Measurements from ENCODE around the gene LTBP3.
A peak's percentile ranks its signal among the peaks of the same experiment; 100 is the strongest.
"Not testable (repeated sequence)": the region's sequence is repeated elsewhere in the genome, so short reads cannot be mapped to it uniquely, and the experiment has no call there.

LTBP3 gene

DNA sequence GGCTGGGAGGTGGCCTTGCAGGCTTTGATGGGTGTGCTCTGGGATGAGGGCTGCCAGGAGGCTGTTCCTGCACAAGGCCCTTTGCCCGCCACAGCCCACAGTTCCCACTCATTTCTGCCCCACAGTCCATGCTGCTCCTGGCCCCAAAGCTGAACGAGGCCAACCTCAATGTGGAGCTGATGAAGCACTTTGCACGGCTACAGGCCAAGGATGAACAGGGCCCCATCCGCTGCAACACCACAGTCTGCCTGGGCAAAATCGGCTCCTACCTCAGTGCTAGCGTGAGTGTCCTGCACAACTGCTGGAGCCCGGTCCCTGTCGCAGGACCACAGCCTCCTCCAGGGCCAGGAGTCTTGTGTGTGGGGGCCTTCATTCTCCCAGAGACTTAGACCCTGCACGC, 23.1 kb downstream of the LTBP3 start:
- no peak for FAIRE-seq

DNA sequence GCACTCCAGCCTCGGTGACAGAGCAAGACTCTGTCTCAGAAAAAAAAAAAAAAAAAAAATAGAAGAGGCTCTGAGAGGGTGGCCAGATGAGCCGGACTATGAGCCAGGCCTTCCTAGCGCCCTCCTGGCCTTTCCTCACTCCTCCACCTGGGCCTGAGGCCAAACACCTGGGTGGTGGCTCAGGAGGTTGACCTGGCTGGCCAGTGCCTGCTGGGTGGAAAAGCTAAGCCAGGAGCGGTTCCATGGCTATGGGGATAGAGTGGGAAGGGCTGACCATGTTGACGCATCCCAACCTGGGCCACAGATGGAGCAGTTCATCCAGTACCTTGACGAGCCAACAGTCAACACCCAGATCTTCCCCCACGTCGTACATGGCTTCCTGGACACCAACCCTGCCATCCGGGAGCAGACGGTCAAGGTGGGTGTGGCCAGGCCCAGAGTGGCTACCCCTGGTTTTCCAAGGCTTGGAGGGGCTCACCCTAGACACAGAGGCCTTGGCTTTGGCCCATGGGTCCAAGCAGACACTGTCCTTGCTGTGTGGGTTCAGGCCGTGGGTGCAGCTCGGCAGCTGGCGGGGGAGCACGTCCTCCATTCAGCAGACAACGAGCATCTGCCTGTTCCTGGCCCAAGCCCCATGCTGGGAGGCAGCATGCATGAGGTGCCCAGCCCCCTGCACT, 25.6 kb downstream of the LTBP3 start:
- no peak for FAIRE-seq

DNA sequence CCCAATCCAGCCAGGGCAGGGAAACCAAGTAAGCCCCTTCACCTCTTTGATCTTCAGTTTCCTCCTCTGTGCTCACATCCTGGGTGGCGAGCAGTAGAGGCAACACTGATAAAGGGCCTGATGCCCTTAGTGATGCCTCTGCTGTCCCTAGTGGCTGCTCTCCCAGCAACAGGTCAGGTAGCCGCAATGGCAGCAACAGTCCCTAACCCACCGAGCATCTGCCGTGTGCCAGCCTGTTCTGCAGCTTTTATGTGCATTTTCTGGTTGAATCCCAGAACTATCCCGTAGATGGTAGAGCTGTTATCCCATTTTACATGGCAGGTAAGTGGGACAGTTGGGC, 28.0 kb downstream of the LTBP3 start:
- FAIRE-seq = no peak

DNA sequence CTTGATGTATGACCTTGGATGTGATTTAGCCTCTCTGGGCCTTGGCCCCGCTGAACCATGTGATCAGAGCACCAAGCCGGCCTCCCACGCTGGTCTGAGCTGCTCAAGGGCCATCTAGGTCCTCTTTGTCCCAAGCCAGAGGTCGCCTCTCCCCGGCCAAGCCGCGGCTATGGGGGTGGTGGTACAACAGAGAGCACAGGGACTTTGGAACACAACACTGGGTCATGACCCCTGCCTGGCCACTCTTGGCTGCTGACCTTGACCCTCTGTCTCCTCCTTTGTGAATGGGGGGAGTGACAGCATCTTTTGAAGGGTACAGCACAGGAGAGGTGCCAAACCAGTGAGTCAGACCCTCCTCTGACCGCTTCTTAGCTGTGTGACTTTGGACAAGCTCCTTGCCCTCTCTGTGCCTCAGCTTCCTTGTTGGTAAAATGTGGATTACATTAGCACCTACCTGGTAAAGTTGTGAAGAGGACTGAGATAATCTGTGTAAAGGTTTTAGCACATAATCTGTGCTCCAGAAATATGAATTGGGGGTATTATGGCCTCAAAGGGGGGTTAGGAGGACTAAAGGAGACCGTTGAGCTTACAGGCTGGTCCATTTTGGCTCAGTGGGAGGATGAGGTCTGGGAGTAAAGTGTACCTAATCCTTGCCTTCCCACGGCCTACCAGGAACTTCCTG, 28.5 kb downstream of the LTBP3 start:
- no peak for FAIRE-seq

DNA sequence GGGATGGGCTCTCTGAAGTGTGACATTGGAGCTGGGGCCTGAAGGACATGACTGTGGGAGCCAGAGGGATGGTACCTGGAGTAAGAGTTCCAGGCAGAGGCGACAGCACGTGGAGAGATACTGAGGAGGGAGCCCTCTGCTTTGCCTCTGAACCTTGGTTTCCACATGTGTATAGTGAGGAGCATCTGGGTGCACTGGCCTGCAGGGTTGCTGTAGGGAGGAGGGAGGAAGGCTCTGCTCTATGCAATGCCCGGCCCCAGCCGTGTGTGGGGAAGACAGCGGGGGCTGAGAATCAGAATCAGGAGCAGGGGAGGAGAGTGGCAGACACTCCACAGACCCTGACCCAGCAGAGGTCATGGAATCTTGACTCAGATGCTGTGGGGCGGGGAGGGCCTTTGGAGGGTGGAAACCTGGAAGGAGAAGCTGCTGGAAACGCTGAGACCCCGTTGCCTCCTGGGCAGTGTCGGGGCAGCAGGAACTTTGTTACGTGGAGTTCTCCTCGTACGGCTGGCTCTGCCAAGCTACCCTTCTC, 29.3 kb downstream of the LTBP3 start:
- FAIRE-seq = no peak

DNA sequence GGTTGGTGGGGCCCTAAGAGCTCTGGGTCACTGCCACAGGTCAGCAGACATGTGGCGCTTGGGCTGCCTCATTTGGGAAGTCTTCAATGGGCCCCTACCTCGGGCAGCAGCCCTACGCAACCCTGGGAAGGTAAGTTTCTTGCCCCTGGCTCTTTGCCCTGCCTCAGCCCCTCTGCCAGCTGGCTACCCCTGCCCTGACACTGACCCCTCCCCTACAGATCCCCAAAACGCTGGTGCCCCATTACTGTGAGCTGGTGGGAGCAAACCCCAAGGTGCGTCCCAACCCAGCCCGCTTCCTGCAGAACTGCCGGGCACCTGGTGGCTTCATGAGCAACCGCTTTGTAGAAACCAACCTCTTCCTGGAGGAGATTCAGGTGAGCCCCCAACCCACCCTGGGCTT, 31.4 kb downstream of the LTBP3 start:
- no peak for FAIRE-seq

DNA sequence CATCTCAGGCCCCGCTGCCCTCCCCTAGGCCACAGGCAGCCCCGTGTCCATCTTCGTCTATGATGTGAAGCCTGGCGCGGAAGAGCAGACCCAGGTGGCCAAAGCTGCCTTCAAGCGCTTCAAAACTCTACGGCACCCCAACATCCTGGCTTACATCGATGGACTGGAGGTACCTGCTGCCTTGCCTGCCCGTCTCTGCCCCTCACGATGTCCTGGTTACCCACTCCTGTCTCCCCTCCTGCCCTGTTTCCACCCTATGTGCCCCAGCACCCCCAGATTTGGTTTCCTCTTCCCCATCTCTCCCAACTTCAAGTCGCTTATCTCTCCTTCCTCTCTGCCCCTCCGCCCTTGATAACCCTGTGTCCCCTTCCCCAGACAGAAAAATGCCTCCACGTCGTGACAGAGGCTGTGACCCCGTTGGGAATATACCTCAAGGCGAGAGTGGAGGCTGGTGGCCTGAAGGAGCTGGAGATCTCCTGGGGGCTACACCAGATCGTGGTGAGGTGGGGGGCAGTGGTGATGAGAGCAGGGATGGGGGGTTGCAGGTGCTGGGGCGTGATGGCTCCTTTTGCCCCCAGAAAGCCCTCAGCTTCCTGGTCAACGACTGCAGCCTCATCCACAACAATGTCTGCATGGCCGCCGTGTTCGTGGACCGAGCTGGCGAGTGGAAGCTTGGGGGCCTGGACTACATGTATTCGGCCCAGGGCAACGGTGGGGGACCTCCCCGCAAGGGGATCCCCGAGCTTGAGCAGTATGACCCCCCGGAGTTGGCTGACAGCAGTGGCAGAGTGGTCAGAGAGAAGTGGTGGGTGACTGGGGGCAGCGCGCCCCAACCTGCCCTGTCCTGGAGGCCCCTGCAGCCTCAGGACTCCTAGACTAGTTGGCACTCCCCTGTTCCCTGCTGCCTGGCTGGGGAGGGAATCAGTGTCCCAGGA, 32.3 kb downstream of the LTBP3 start:
- FAIRE-seq = no peak

DNA sequence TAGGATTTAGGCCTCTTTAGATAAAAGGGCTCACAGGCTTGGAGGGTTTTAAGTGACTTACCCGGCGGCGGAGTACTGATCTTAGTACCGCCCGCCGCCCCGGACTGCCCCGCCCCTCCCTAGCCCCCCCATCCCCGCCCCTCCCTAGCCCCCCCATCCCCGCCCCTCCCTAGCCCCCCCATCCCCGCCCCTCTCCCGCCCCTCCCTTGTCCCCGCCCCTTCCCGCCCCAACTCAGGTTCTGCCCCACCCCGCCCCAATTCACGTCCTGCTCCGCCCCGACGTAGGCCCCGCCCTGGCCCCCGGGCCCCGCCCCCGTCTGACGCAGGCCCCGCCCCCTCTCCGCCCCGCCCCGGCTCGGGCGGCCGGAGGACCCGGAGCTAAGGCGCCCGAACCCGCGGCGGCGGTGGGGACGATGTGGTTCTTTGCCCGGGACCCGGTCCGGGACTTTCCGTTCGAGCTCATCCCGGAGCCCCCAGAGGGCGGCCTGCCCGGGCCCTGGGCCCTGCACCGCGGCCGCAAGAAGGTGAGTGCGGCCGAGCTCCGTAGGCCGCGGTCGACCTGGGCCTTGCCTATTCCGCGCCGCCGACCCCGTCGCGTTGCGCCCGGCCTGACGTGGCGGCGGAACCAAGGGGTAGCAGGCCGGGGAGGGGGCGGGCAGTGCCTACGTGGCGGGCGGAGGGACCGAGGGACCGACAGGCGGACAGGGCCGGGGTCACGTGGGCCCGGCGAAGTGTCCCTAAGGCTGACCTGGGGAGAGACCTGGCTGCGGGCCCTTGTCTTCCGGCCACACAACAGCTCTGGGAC, 33.2 kb downstream of the LTBP3 start, which contains the start of gene SCYL1:
SCYL1 (plus strand) TSS at position 343 of the 805 bp plus-strand sequence; CDS start at position 414, 71 bp downstream.
- FAIRE-seq = no peak

DNA sequence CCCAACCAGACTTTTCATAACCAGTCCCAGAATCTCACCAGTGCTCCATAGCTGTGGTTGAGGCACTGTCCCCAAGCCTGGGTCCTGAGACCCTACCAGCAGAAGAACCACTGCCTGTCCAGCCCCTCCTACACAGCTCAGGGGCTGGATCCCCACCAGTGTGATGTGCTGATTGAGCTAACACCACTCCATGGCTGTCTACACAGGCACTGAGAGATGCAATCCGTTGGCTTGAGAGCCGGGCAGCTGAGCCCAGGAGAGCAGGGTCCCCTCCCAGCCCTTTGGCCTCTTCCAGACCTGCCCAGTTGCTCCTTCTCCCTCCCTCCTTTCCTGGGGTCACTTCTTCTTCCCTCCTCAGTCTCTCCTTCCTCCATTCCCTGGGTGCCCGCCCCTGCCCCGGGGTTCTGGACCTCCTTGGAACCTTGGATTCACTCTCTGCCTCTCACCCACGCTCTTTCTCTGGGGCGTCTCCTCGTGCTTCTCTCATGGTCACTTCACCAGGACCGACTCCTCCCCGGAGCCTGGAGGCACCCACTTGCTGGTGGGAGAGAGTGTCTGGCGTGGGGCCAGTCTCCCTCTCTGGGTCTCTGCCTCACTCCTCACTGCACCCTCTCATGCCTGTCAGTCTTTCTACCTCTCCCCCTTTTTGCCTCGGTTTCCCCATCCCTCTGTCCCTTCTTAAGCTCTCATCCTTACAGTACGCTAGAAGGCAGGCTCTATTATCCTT, 34.0 kb downstream of the LTBP3 start:
- FAIRE-seq = no peak

DNA sequence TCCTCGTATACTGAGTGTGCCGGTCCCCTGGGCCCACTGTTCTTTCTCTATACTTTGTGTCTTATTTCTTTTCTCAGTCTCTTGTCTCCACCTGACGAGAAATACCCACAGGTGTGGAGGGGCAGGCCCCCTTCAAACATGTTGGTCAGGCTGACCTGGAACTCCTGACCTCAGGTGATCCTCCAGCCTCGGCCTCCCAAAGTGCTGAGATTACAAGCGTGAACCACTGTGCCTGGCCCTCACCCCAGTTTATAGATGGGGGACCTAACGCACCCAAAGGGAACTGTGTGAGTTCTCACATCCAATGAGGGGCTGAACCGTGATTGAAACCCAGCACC, 34.6 kb downstream of the LTBP3 start:
- FAIRE-seq = not testable (repeated sequence)

DNA sequence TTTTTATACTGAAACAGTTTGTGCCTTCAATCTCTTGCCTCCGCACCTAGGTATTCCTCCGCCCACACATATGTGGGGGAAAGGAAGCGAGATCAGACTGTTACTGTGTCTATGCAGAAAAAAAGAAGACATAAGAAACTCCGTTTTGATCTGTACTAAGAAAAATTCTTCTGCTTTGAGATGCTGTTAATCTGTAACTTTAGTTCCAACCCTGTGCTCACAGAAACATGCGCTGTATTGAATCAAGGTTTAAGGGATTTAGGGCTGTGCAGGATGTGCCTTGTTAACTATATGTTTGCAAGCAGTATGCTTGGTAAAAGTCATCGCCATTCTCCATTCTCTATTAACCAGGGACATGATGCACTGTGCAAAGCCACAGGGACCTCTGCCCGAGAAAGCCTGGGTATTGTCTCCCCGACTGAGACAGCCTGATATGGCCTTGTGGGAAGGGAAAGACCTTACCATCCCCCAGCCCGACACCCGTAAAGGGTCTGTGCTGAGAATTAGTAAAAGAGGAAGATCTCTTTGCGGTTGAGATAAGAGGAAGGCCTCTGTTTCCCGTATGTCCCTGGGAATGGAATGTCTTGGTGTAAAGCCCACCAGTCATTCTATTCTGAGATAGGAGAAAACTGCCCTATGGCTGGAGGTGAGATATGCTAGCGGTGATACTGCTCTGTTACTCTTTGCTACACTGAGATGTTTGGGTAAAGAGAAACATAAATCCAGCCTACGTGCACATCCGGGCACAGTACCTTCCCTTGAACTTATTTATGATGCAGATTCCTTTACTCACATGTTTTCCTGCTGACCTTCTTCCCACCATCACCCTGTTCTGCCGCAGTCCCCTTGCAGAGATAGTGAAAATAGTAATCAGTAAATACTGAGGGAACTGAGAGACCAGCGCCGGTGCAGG, 35.2 kb downstream of the LTBP3 start:
- FAIRE-seq = not testable (repeated sequence)

DNA sequence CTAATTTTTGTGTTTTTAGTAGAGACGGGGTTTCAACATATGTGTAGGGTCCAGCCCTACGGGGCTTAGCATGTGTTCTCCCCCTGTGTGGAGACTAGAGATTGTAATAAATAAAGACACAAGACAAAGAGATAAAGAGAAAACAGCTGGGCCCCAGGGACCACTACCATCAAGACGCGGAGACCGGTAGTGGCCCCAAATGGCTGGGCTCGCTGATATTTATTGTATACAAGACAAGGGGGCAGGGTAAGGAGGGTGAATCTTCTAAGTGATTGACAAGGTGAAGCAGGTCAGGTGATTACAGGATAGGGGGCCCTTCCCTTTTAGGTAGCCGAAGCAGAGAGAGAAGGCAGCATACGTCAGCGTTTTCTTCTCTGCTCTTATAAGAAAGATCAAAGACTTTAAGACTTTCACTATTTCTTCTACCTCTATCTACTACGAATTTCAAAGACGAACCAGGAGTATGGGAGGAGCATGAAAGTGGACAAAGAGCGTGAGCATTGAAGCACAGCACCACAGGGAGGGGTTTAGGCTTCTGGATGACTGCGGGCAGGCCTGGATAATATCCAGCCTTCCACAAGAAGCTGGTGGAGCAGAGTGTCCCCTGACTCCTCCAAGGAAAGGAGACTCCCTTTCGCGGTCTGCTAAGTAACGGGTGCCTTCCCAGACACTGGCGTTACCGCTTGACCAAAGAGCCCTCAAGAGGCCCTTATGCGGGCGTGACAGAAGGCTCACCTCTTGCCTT, 36.2 kb downstream of the LTBP3 start:
- FAIRE-seq = not testable (repeated sequence)

DNA sequence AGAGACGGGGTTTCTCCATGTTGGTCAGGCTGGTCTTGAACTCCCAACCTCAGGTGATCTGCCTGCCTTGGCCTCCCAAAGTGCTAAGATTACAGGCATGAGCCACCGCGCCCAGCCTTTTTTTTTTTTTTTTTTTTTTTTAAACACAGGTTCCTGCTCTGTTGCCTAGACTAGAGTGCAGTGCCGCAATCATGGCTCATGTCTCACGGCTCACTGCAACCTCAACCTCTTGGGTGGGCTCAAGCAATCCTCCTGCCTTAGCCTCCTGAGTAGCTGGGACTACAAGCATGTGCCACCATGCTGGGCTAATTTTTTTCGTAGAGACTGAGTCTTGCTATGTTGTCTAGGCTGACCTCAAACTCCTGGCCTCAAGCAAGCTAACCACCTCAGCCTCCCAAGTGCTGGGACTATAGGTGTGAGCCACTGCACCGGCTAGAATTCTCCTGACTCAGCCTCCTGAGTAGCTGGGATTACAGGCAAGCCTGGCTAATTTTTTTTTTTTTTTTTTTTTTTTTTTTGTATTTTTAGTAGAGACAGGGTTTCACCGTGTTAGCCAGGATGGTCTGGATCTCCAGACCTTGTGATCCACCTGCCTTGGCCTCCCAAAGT, 39.1 kb downstream of the LTBP3 start:
- FAIRE-seq = not testable (repeated sequence)

DNA sequence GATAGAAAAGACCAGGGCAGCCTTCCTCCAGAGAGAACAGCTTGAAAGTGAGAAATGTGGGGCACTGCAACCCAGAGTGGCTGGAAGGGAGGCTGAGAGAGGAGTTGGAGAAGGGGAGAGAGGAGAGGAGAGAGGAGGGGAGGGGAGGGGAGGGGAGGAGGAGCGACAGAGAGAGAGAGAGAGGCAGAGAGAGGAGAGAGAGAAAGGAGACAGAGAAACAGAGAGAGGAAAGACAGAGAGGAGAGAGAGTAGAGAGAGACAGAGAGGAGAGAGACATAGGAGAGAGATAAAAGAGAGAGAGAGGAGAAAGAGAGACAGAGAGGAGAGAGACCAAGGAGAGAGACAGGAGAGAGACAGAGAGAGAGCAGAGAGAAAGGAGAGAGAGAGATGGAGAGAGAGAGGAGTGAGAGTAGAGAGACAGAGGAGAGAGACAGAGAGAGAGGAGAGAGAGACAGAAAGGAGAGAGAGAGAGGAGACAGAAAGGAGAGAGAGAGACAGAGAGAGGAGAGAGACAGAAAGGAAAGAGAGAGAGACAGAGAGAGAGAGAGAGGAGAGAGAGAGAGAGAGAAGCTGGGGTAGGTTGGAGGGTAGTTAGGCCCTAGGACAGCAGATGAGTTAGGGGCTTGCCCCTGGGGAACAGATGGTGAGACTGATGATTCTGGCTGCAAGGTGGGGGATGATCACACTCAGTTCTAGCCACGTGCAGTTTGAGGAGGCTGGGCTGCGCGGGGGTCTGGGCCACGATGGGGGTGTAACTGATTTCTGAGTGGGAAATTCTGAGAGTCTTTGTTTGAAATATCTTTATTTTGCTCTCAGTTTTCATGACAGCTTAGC, 41.8 kb downstream of the LTBP3 start:
- FAIRE-seq = no peak

DNA sequence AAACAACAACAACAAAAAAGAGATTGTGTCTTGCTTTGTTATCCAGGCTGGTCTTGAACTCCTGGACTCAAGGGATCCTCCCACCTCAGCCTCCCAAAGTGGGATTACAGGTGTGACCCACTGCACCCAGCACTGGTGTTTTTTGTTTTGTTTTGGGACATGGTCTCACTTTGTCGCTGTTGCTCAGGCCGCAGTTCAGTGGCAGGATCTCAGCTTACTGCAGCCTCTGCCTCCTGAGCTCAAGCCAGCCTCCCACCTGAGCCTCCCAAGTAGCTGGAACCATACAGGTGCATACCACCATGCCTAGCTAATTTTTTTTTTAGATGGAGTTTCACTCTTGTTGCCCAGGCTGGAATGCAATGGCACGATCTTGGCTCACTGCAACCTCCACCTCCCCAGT, 45.8 kb downstream of the LTBP3 start:
- FAIRE-seq = not testable (repeated sequence)

DNA sequence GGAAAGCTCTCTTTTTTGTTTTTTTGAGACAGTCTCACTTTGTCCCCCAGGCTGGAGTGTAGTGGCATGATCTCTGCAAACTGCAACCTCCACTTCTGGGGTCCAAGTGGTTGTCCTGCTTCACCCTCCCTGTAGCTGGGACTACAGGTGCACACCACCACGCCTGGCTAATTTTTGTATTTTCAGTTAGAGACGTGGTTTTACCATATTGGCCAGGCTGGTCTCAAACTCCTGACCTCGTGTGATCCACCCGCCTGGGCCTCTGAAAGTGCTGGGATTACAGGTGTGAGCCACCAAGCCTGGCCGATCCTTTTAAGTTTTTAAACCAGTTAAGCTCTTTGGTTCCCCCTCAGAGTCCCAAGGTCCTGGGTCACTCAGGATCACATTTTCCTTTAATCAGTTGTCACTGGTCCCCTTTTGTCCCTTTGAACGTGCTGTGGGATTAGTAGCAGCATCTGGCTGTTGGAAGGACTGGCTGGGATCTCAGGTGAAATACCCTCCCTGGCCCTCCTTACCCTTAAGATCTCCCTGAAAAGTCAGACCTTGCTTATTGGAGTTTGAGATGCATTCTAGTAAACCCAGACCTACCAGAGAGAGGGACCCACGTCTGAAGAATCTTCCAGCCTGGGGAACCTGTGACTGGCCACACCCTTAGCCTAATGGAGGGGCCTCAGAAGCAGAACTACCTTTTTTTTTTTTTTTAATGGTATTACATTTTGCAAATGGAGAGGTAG, 51.2 kb downstream of the LTBP3 start:
- FAIRE-seq = peak; percentile 68

DNA sequence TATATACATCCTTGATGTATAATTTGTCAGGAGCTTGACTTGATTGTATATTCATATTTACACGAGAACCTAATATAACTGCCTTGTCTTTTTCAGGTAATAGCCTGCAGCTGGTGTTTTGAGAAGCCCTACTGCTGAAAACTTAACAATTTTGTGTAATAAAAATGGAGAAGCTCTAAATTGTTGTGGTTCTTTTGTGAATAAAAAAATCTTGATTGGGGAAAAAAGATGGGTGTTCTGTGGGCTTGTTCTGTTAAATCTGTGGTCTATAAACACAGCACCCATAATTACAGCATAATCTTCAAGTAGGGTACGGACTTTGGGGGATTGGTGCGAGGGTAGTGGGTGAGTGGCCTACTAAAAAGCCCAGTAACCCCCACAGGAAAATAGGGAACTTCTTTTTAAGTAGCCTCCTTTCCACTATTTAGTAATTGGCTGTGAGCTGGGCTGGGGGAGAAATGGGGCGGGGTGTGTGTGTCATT, 51.8 kb downstream of the LTBP3 start:
- FAIRE-seq = no peak

All from A204.1 (cell line).